Kidney (tissue), 14 donors: ENCODE data around the gene PLET1. TPM values are rescaled to one million over a fixed set of nuclear protein-coding genes. Genes with fewer than 3 reads are reported as not detected.

Source experiments
- DNase-seq, 5 donors: peaks; one replicate each; pipeline ENCODE4 v3.0.0-alpha.2; 2013 to 2020
- FAIRE-seq: peaks from 2 replicates; lab custom pipeline; 2012; peaks lifted over from hg19 to GRCh38; lab: Jason Lieb, UNC
- H3K27ac ChIP-seq, 2 donors: one replicate each; pipeline ENCODE4 v1.7.0; 2013; ENCODE audit warnings: low read depth in 2 of 2, low read length in 2 of 2, inconsistent platforms in 1 of 2
- H3K27me3 ChIP-seq: one replicate; pipeline ENCODE4 v1.7.1; 2013; ENCODE audit warnings: low read length, inconsistent platforms; ENCODE audit not compliant: control insufficient read depth, insufficient read depth
- H3K36me3 ChIP-seq, 3 donors: one replicate each; pipeline versions ENCODE4 v1.7.0 to v1.7.1; 2013; ENCODE audit warnings: low read length in 3 of 3, control low read depth in 1 of 3, inconsistent platforms in 1 of 3; ENCODE audit not compliant: insufficient read depth in 3 of 3, control insufficient read depth in 2 of 3
- H3K4me1 ChIP-seq, 3 donors: one replicate each; pipeline versions ENCODE4 v1.7.0 to v1.7.1; 2013; ENCODE audit warnings: low read length in 3 of 3, inconsistent platforms in 1 of 3, low read depth in 1 of 3; ENCODE audit not compliant: control insufficient read depth in 2 of 3, insufficient read depth in 2 of 3
- H3K4me3 ChIP-seq, 3 donors: one replicate each; pipeline versions ENCODE4 v1.7.0 to v1.8.1; 2013; ENCODE audit warnings: low read length in 3 of 3, control low read depth in 1 of 3, inconsistent platforms in 1 of 3
- H3K9ac ChIP-seq, 3 donors: one replicate each; pipeline versions ENCODE4 v1.7.0 to v1.7.1; 2013; ENCODE audit warnings: low read length in 3 of 3, control low read depth in 1 of 3, inconsistent platforms in 1 of 3
- H3K9me3 ChIP-seq, 3 donors: one replicate each; pipeline versions ENCODE4 v1.7.0 to v1.7.1; 2013; ENCODE audit warnings: low read length in 3 of 3, control low read depth in 1 of 3, inconsistent platforms in 1 of 3; ENCODE audit not compliant: control insufficient read depth in 2 of 3, insufficient read depth in 1 of 3
- CTCF ChIP-seq: IDR thresholded peaks from 3 replicates; pipeline ENCODE4 v1.5.1; 2012; ENCODE audit warnings: mild to moderate bottlenecking, moderate library complexity, borderline replicate concordance; ENCODE audit not compliant: insufficient read depth; ENCODE audit errors: extremely low read depth
- intact Hi-C: fragments of 100-400 bp; cut with DNase I; formaldehyde crosslinking; loops from one replicate; pipeline ENCODE4 v1.11.1; 2022
- polyA plus RNA-seq: library from polyadenylated mRNA; stranded (reverse); fragments of 350-450 nt; fragmentation: Illumina TruSeq; extraction: RNeasy Lipid Tissue Mini Kit (QIAGEN cat#74804); gene quantifications from one replicate; pipeline ENCODE4 v1.2.3, GENCODE V29; 2014; ENCODE audit warnings: low read depth, low replicate concordance; ENCODE audit not compliant: insufficient read depth
- total RNA-seq: library from RNA; stranded (reverse); fragmentation: NEBNext Ultra II Directional; extraction: Animal tissue kit (Norgen Biotek cat#: 25700); gene quantifications from one replicate; pipeline ENCODE4 v1.2.1, GENCODE V29; 2021
- donor health status: control.
- donor health status: control.
- donor health status: control.
- donor health status: control.
- donor health status: control.
- donor health status: DM: yes; HTN: yes; CAD: no.
- donor health status: Normal renal cell carcinoma (clear cell type).

PLET1 gene
- total and polyA plus RNA-seq, 2 donors from 2014 or later: not detected

GRCh38 chr11:112293614-112294013 is 33.0 kb upstream of the PLET1 start:
- no peaks in the 10 kb centered on the region for H3K27me3 ChIP-seq
- H3K27ac ChIP-seq: no peak overlapping the region
- intact Hi-C loops: no loop called here
- H3K36me3 ChIP-seq: no peaks in the 10 kb centered on the region
- peaks cover 0 to 4% (median 0%) of the 10 kb centered on the region in 3 donors for H3K4me1 ChIP-seq
- no peak for FAIRE-seq
- H3K9ac ChIP-seq: no peak overlapping the region
- H3K4me3 ChIP-seq: no peak overlapping the region
- no peak for TF ChIP-seq CTCF
- DNase-seq: no peak
- no peaks in the 10 kb centered on the region for H3K9me3 ChIP-seq

- no peaks in the 10 kb centered on the region for H3K9me3 ChIP-seq
- no peak for TF ChIP-seq CTCF
- H3K4me1 ChIP-seq: peaks cover 0 to 4% (median 0%) of the 10 kb centered on the region in 3 donors
- H3K36me3 ChIP-seq: no peaks in the 10 kb centered on the region
- no peak overlapping the region for H3K9ac ChIP-seq
- FAIRE-seq (no peak), DNase-seq (no peak)
- no peaks in the 10 kb centered on the region for H3K27me3 ChIP-seq
- intact Hi-C loops: no loop called here
- H3K27ac ChIP-seq: no peak overlapping the region
- H3K4me3 ChIP-seq: no peak overlapping the region
Measured at GRCh38 chr11:112292785-112293407, 32.2 kb upstream of the PLET1 start.

GRCh38 chr11:112292188-112292587 is 31.5 kb upstream of the PLET1 start:
- TF ChIP-seq CTCF: no peak
- intact Hi-C loops: no loop called here
- peaks cover 0 to 4% (median 0%) of the 10 kb centered on the region in 3 donors for H3K4me1 ChIP-seq
- no peaks in the 10 kb centered on the region for H3K9me3 ChIP-seq
- H3K36me3 ChIP-seq: no peaks in the 10 kb centered on the region
- no peak overlapping the region for H3K27ac ChIP-seq
- no peak for FAIRE-seq
- H3K9ac ChIP-seq: no peak overlapping the region
- no peak overlapping the region for H3K4me3 ChIP-seq
- no peaks in the 10 kb centered on the region for H3K27me3 ChIP-seq
- no peak for DNase-seq

- no peak overlapping the region for H3K9ac ChIP-seq
- TF ChIP-seq CTCF: no peak
- H3K27ac ChIP-seq: no peak overlapping the region
- no peak for FAIRE-seq
- H3K4me3 ChIP-seq: no peak overlapping the region
- intact Hi-C loops: no loop called here
- no peaks in the 10 kb centered on the region for H3K36me3 ChIP-seq
- peaks cover 0 to 4% (median 0%) of the 10 kb centered on the region in 3 donors for H3K4me1 ChIP-seq
- H3K27me3 ChIP-seq: no peaks in the 10 kb centered on the region
- H3K9me3 ChIP-seq: no peaks in the 10 kb centered on the region
- DNase-seq: no peak
Measured at GRCh38 chr11:112291191-112291590, 30.5 kb upstream of the PLET1 start.
